ENCODE results near the gene ZNF782. TPM values are rescaled to one million over a fixed set of nuclear protein-coding genes. Genes with fewer than 3 reads are reported as not detected.

ZNF782 gene
- polyA plus RNA-seq, 1 of the 3 experiments (the other 2 are of a cell fraction), result 1.3 TPM

DNA sequence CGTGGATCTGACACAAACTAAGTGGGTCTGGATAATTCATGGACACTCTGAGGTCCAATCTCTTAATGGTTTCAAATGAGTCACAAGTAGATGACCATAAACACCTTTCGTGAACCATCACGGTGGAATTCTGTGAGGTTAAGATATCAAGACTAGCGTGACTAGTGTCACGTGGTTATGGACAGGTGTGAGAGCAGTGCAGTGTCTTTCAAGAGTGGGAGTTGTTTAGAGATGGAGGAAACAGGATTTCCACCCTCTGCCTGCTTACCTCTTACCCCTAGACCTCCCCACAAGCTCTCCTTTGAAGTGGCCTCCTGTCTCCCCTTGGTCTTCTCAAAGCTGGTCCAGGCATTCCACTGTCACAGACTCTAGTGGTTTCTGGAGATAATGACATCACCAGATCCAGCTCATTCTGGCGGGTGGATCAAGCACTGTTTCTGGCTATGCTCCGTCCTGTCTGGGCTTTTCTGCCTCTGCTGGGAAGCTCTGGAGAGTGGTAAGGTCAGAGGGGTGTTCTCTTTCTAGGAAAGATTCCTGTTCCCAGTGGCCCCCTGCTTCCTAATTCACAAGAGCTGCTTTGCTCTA, 20.0 kb upstream of the ZNF782 start (continued):
- TF ChIP-seq, protein P1, sequence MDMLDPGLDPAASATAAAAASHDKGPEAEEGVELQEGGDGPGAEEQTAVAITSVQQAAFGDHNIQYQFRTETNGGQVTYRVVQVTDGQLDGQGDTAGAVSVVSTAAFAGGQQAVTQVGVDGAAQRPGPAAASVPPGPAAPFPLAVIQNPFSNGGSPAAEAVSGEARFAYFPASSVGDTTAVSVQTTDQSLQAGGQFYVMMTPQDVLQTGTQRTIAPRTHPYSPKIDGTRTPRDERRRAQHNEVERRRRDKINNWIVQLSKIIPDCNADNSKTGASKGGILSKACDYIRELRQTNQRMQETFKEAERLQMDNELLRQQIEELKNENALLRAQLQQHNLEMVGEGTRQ (IDR thresholded peaks at IDR 0.05; ENCODE audit: borderline replicate concordance, low read depth, low read length), result no peak
- no peak for TF ChIP-seq RCOR1 (IDR thresholded peaks at IDR 0.05; ENCODE audit: low read length)

DNA sequence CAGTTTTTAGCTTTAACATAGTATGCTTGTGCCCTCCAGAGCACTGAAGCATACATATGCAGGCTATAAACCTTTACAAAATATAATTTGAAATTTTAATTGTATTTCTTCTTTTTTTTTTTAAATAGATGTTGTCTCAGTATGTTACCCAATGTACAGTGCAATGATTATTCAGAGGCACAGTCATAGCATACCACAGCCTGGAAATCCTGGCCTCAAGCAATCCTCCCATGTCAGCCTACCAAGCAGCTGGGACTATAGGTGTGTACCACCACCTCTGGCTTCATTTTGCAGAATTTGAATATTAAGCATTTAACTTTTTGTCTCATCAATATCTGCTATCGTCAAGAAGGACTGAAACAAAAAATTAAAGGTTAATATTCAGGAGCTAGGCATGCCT, 16.9 kb upstream of the ZNF782 start:
- no peak for DNase-seq
- no peak for TF ChIP-seq SIN3A (IDR thresholded peaks at IDR 0.05; ENCODE audit: borderline replicate concordance, low read depth, low read length)
- TF ChIP-seq, protein P2, sequence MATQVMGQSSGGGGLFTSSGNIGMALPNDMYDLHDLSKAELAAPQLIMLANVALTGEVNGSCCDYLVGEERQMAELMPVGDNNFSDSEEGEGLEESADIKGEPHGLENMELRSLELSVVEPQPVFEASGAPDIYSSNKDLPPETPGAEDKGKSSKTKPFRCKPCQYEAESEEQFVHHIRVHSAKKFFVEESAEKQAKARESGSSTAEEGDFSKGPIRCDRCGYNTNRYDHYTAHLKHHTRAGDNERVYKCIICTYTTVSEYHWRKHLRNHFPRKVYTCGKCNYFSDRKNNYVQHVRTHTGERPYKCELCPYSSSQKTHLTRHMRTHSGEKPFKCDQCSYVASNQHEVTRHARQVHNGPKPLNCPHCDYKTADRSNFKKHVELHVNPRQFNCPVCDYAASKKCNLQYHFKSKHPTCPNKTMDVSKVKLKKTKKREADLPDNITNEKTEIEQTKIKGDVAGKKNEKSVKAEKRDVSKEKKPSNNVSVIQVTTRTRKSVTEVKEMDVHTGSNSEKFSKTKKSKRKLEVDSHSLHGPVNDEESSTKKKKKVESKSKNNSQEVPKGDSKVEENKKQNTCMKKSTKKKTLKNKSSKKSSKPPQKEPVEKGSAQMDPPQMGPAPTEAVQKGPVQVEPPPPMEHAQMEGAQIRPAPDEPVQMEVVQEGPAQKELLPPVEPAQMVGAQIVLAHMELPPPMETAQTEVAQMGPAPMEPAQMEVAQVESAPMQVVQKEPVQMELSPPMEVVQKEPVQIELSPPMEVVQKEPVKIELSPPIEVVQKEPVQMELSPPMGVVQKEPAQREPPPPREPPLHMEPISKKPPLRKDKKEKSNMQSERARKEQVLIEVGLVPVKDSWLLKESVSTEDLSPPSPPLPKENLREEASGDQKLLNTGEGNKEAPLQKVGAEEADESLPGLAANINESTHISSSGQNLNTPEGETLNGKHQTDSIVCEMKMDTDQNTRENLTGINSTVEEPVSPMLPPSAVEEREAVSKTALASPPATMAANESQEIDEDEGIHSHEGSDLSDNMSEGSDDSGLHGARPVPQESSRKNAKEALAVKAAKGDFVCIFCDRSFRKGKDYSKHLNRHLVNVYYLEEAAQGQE (IDR thresholded peaks at IDR 0.05; ENCODE audit: low read depth, low read length), result no peak
- no peak for TF ChIP-seq SMC3 (IDR thresholded peaks at IDR 0.05; ENCODE audit: low read depth, low read length)
- TF ChIP-seq, protein P3, sequence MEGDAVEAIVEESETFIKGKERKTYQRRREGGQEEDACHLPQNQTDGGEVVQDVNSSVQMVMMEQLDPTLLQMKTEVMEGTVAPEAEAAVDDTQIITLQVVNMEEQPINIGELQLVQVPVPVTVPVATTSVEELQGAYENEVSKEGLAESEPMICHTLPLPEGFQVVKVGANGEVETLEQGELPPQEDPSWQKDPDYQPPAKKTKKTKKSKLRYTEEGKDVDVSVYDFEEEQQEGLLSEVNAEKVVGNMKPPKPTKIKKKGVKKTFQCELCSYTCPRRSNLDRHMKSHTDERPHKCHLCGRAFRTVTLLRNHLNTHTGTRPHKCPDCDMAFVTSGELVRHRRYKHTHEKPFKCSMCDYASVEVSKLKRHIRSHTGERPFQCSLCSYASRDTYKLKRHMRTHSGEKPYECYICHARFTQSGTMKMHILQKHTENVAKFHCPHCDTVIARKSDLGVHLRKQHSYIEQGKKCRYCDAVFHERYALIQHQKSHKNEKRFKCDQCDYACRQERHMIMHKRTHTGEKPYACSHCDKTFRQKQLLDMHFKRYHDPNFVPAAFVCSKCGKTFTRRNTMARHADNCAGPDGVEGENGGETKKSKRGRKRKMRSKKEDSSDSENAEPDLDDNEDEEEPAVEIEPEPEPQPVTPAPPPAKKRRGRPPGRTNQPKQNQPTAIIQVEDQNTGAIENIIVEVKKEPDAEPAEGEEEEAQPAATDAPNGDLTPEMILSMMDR (IDR thresholded peaks at IDR 0.05), result no peak
- TF ChIP-seq RAD21 (IDR thresholded peaks at IDR 0.05; ENCODE audit: low read length), result no peak
- TF ChIP-seq EP300 (IDR thresholded peaks at IDR 0.05; ENCODE audit: borderline replicate concordance in 1 of 2, low read depth in 1 of 2, low read length in 1 of 2), result no peak
- H3K9ac ChIP-seq, result no peak overlapping the region
- no peaks in the 10 kb centered on the region for H4K20me1 ChIP-seq (ENCODE audit: insufficient read depth)
- no peaks in the 10 kb centered on the region for H3K36me3 ChIP-seq (replicated peaks in 1 of 2; ENCODE audit: control insufficient read depth in 1 of 2, insufficient read depth in 2 of 2, low read length in 1 of 2)
- no peak overlapping the region for H2AFZ ChIP-seq (ENCODE audit: low read depth)
- H3K27ac ChIP-seq (ENCODE audit: low read depth in 2 of 2, low read length in 1 of 2), result no peak overlapping the region
- no peaks in the 10 kb centered on the region for H3K27me3 ChIP-seq (ENCODE audit: insufficient read depth)
- no peak overlapping the region for H3K4me3 ChIP-seq (ENCODE audit: low read depth in 2 of 2, low read length in 1 of 2)
- POLR2A ChIA-PET, result no interaction called here
- no peaks in the 10 kb centered on the region for H3K9me2 ChIP-seq
- 64% methylated on average over 1 of the region's 1 CpG for WGBS (ENCODE audit: low lambda C conversion rate)
- H3F3A ChIP-seq (replicated peaks; ENCODE audit: insufficient read depth), result peaks cover 3% of the 10 kb centered on the region
- H3K4me1 ChIP-seq (ENCODE audit: control insufficient read depth in 1 of 2, insufficient read depth in 2 of 2, low read depth in 1 of 2, low read length in 1 of 2), result peaks cover 0 to 4% of the 10 kb centered on the region in 2 experiments; a peak in 1 of 4 replicates
- H3K79me2 ChIP-seq (ENCODE audit: insufficient read depth), result no peaks in the 10 kb centered on the region
- CTCF ChIA-PET, result interaction anchor here (1.2 to 5.3 kb wide), 2 partner anchors 14 to 527 kb away, joined by 5 to 44 read pairs; no protein-coding TSS in a partner anchor
- no peak overlapping the region for H3K4me2 ChIP-seq
- H3K9me3 ChIP-seq, result no peaks in the 10 kb centered on the region
